ENCODE measurements around the gene FXYD2. TPM values are rescaled to one million over a fixed set of nuclear protein-coding genes. Genes with fewer than 3 reads are reported as not detected.
"Not testable (repeated sequence)": the region's sequence is repeated elsewhere in the genome, so short reads cannot be mapped to it uniquely, and the experiment has no call there.

The FXYD2 gene
- total RNA-seq, 1 experiment from 2014 or later, result not detected

DNA sequence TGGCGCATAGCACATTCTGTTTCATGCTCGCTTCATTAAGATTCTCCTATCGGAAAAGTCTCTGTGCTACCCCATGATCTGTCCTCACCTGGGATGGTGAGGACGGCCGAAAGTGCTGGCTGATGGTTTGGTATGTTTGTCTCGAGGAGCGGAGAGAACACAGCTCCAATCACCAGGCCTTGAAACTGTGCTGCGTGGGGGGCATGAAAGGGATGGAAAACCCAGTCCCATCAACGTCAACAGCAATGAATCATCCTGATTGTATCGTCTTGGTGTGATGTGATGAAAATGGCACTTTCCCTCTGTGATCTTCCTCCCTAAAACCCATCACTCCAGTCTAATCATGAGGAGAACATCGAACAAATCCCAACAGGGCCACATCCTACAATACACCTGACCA, 43.5 kb upstream of the FXYD2 start:
- no peaks in the 10 kb centered on the region for H3F3A ChIP-seq (ENCODE audit: insufficient read depth, low read depth)
- BruUV-seq (replicated peaks), result no TSS peak
- H3K4me2 ChIP-seq, result no peak overlapping the region
- H3K9me2 ChIP-seq (ENCODE audit: insufficient read depth), result no peaks in the 10 kb centered on the region
- no peaks in the 10 kb centered on the region for H3K36me3 ChIP-seq (ENCODE audit: low read depth)
- no peak overlapping the region for H3K27ac ChIP-seq
- H3K4me1 ChIP-seq (replicated peaks; ENCODE audit: insufficient read depth), result no peaks in the 10 kb centered on the region
- H3K4me3 ChIP-seq, result no peak overlapping the region
- ChIA-PET POLR2A (ENCODE audit: unreplicated experiment) (no interaction called here), CTCF (no interaction called here)
- H2AFZ ChIP-seq, result no peak overlapping the region
- DNase-seq, result no peak
- H3K27me3 ChIP-seq (ENCODE audit: insufficient read depth, low read depth), result peaks cover 93% of the 10 kb centered on the region
- TF ChIP-seq EZH2 (IDR thresholded peaks at IDR 0.05; ENCODE audit: low read depth), result no peak
- TF ChIP-seq, protein P1, sequence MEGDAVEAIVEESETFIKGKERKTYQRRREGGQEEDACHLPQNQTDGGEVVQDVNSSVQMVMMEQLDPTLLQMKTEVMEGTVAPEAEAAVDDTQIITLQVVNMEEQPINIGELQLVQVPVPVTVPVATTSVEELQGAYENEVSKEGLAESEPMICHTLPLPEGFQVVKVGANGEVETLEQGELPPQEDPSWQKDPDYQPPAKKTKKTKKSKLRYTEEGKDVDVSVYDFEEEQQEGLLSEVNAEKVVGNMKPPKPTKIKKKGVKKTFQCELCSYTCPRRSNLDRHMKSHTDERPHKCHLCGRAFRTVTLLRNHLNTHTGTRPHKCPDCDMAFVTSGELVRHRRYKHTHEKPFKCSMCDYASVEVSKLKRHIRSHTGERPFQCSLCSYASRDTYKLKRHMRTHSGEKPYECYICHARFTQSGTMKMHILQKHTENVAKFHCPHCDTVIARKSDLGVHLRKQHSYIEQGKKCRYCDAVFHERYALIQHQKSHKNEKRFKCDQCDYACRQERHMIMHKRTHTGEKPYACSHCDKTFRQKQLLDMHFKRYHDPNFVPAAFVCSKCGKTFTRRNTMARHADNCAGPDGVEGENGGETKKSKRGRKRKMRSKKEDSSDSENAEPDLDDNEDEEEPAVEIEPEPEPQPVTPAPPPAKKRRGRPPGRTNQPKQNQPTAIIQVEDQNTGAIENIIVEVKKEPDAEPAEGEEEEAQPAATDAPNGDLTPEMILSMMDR (conservative IDR thresholded peaks at IDR 0.05), result no peak
- no peaks in the 10 kb centered on the region for H4K20me1 ChIP-seq (ENCODE audit: insufficient read depth)
- intact Hi-C loops (cut with micrococcal nuclease; ENCODE audit: unreplicated experiment), result no loop called here
- H3K9me3 ChIP-seq (ENCODE audit: insufficient read depth, low read depth), result no peaks in the 10 kb centered on the region
- no peaks in the 10 kb centered on the region for H3K79me2 ChIP-seq (ENCODE audit: low read depth)

GRCh38 chr11:117866526-117866925, 42.0 kb upstream of the FXYD2 start:
- H3F3A ChIP-seq (ENCODE audit: insufficient read depth, low read depth), result no peaks in the 10 kb centered on the region
- H3K4me1 ChIP-seq (replicated peaks; ENCODE audit: insufficient read depth), result no peaks in the 10 kb centered on the region
- no peaks in the 10 kb centered on the region for H3K9me2 ChIP-seq (ENCODE audit: insufficient read depth)
- TF ChIP-seq, protein P1 (conservative IDR thresholded peaks at IDR 0.05), result no peak
- TF ChIP-seq EZH2 (IDR thresholded peaks at IDR 0.05; ENCODE audit: low read depth), result no peak
- no peak overlapping the region for H2AFZ ChIP-seq
- no peak overlapping the region for H3K4me2 ChIP-seq
- H3K79me2 ChIP-seq (ENCODE audit: low read depth), result no peaks in the 10 kb centered on the region
- intact Hi-C loops (cut with micrococcal nuclease; ENCODE audit: unreplicated experiment), result no loop called here
- peaks cover 88% of the 10 kb centered on the region for H3K27me3 ChIP-seq (ENCODE audit: insufficient read depth, low read depth)
- H4K20me1 ChIP-seq (ENCODE audit: insufficient read depth), result no peaks in the 10 kb centered on the region
- no peak for DNase-seq
- H3K9me3 ChIP-seq (ENCODE audit: insufficient read depth, low read depth), result no peaks in the 10 kb centered on the region
- no peaks in the 10 kb centered on the region for H3K36me3 ChIP-seq (ENCODE audit: low read depth)
- BruUV-seq (replicated peaks), result no TSS peak
- H3K4me3 ChIP-seq, result no peak overlapping the region
- ChIA-PET POLR2A (ENCODE audit: unreplicated experiment) (interaction anchor here (0.6 kb wide), 1 partner anchor 16 kb away, joined by 4 read pairs; no protein-coding TSS in a partner anchor), CTCF (no interaction called here)
- H3K27ac ChIP-seq, result no peak overlapping the region

- POLR2A ChIA-PET (ENCODE audit: unreplicated experiment); H2AFZ ChIP-seq; BruUV-seq (replicated peaks); H3K36me3 ChIP-seq (ENCODE audit: low read depth); H3K9me2 ChIP-seq (ENCODE audit: insufficient read depth); H3K79me2 ChIP-seq (ENCODE audit: low read depth); H3K4me1 ChIP-seq (replicated peaks; ENCODE audit: insufficient read depth); H3K9me3 ChIP-seq (ENCODE audit: insufficient read depth, low read depth); intact Hi-C loops (cut with micrococcal nuclease; ENCODE audit: unreplicated experiment); H3K27ac ChIP-seq; CTCF ChIA-PET; H4K20me1 ChIP-seq (ENCODE audit: insufficient read depth); H3F3A ChIP-seq (ENCODE audit: insufficient read depth, low read depth); DNase-seq; H3K4me2 ChIP-seq; H3K4me3 ChIP-seq: not testable (repeated sequence)
- peaks cover 81% of the 10 kb centered on the region for H3K27me3 ChIP-seq (ENCODE audit: insufficient read depth, low read depth)
These were observed 41.0 kb upstream of the FXYD2 start for GRCh38 chr11:117865546-117865945.

DNA sequence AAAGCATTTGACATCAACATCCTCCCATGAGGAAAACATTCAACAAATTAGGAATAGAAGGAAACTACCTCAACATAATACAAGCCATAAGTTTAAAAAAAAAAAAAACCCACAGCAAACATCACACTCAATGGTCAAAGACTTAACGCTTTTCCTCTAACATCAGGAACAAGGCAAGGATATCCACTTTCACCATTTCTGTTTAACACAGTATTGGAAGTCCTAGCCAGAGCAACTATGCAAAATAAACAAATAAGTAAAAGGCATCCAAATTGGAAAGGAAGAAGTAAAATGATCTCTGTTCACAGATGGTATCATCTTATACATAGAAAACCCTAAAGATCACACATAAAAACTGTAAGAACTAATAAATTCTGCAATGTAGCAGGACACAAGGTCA, 38.8 kb upstream of the FXYD2 start:
- Histone ChIP-seq H4K20me1 (ENCODE audit: insufficient read depth) (no peaks in the 10 kb centered on the region), H3K36me3 (ENCODE audit: low read depth) (no peaks in the 10 kb centered on the region), H3K27ac (no peak overlapping the region), H3K79me2 (ENCODE audit: low read depth) (no peaks in the 10 kb centered on the region), H3K27me3 (ENCODE audit: insufficient read depth, low read depth) (peaks cover 77% of the 10 kb centered on the region), H3K9me3 (ENCODE audit: insufficient read depth, low read depth) (no peaks in the 10 kb centered on the region), H3K4me1 (replicated peaks; ENCODE audit: insufficient read depth) (no peaks in the 10 kb centered on the region), H3F3A (ENCODE audit: insufficient read depth, low read depth) (no peaks in the 10 kb centered on the region), H3K9me2 (ENCODE audit: insufficient read depth) (no peaks in the 10 kb centered on the region), H2AFZ (no peak overlapping the region), H3K4me3 (no peak overlapping the region), H3K4me2 (no peak overlapping the region)
- no peak for DNase-seq
- BruUV-seq (replicated peaks), result no TSS peak
- TF ChIP-seq, protein P1 (conservative IDR thresholded peaks at IDR 0.05), result no peak
- no peak for TF ChIP-seq EZH2 (IDR thresholded peaks at IDR 0.05; ENCODE audit: low read depth)
- ChIA-PET CTCF (no interaction called here), POLR2A (ENCODE audit: unreplicated experiment) (no interaction called here)
- intact Hi-C loops (cut with micrococcal nuclease; ENCODE audit: unreplicated experiment), result no loop called here

Data from PC-9 (cell line).